Colonic mucosa (tissue), 4 donors: ENCODE data around the gene RDH5. TPM values are rescaled to one million over a fixed set of nuclear protein-coding genes. Genes with fewer than 3 reads are reported as not detected.

Source experiments
- DNase-seq: peaks from one replicate; pipeline ENCODE4 v3.0.0-alpha.2; 2020
- H3K27ac ChIP-seq: fragments of 200-600 bp; one replicate; pipeline ENCODE4 v1.8.0; 2021
- H3K27me3 ChIP-seq: fragments of 200-600 bp; one replicate; pipeline ENCODE4 v1.8.0; 2021
- H3K36me3 ChIP-seq: fragments of 200-600 bp; one replicate; pipeline ENCODE4 v1.8.0; 2021
- H3K4me1 ChIP-seq: fragments of 200-600 bp; one replicate; pipeline ENCODE4 v1.8.0; 2021; ENCODE audit warnings: mild to moderate bottlenecking
- H3K4me3 ChIP-seq: fragments of 200-600 bp; one replicate; pipeline ENCODE4 v1.8.0; 2021
- H3K9ac ChIP-seq, 2 donors: one replicate each; pipeline ENCODE4 v1.7.0; 2013; ENCODE audit warnings: control low read depth in 2 of 2, low read depth in 2 of 2, low read length in 2 of 2
- H3K9me3 ChIP-seq: fragments of 200-600 bp; one replicate; pipeline ENCODE4 v1.8.0; 2021
- CTCF ChIP-seq: fragments of 200-600 bp; IDR thresholded peaks from one replicate; pipeline ENCODE4 v1.8.0; 2022; ENCODE audit warnings: antibody characterized with exemption, mild to moderate bottlenecking
- intact Hi-C: fragments of 100-400 bp; cut with DNase I; formaldehyde crosslinking; loops from one replicate; pipeline ENCODE4 v1.14.1; 2022
- total RNA-seq, 2 donors: library from RNA; stranded (reverse); fragmentation: NEBNext Ultra II Directional in 1 of 2; extraction: Animal tissue kit (Norgen Biotek cat#: 25700) in 1 of 2; gene quantifications; one replicate each; pipeline ENCODE4 v1.2.1, GENCODE V29; 2021
- donor health status: healthy.
- donor health status: DM: no; HTN: no; CAD: no.
- donor health status: DM: no; HTN: no; CAD: no.

Gene RDH5
- total RNA-seq, 2 donors from 2014 or later = 22.6 to 29.6 TPM

DNA sequence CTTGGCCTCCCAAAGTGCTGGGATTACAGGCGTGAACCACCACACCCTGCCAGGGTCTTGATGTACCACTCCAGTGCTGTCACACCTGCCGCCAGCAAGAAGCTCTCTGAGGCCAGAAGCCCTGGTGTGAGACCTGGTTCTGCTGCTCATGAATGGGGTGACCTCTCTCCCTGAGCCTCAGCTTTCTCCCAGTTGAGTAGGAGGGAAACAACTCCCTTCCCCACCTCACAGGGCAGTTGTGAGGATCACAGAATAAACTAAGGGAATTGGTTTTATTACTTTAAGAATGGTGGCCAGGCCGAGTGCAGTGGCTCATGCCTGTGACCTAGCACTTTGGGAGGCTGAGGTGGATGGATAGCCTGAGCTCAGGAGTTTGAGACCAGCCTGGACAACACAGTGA, 14.4 kb downstream of the RDH5 start:
- Histone ChIP-seq H3K9me3 (no peaks in the 10 kb centered on the region), H3K27me3 (no peaks in the 10 kb centered on the region), H3K4me3 (no peak overlapping the region), H3K4me1 (peaks cover 9% of the 10 kb centered on the region), H3K27ac (no peak overlapping the region), H3K36me3 (no peaks in the 10 kb centered on the region), H3K9ac (no peak overlapping the region)
- DNase-seq = no peak
- TF ChIP-seq CTCF = no peak
- intact Hi-C loops = no loop called here

DNA sequence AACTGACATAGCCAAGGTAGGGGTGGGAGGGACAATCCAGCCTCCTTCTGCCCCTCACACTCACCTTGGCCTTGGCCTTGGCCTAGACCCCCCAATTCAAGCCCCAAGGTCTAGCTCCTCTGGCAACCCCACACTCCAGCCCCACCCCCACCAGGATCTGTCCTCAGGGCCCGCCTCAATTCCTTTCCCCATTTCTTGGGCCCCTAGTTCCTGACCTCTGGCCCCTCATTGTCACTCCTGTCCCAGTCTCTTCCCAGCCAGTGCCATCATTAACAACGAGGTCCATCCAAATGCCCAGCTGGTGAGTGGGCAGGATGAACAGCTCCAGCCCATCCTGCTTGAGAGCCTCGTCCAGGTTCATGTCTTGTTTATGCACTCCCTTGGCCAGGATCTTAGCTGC, 15.9 kb downstream of the RDH5 start:
- H3K36me3 ChIP-seq = no peaks in the 10 kb centered on the region
- H3K27ac ChIP-seq = no peak overlapping the region
- H3K27me3 ChIP-seq = no peaks in the 10 kb centered on the region
- no peak for DNase-seq
- no peaks in the 10 kb centered on the region for H3K9me3 ChIP-seq
- H3K4me1 ChIP-seq = peaks cover 9% of the 10 kb centered on the region
- intact Hi-C loops = loop anchor here (5.0 kb wide), 1 partner anchor 201 kb away; no protein-coding TSS in a partner anchor
- no peak overlapping the region for H3K4me3 ChIP-seq
- no peak overlapping the region for H3K9ac ChIP-seq
- no peak for TF ChIP-seq CTCF

DNA sequence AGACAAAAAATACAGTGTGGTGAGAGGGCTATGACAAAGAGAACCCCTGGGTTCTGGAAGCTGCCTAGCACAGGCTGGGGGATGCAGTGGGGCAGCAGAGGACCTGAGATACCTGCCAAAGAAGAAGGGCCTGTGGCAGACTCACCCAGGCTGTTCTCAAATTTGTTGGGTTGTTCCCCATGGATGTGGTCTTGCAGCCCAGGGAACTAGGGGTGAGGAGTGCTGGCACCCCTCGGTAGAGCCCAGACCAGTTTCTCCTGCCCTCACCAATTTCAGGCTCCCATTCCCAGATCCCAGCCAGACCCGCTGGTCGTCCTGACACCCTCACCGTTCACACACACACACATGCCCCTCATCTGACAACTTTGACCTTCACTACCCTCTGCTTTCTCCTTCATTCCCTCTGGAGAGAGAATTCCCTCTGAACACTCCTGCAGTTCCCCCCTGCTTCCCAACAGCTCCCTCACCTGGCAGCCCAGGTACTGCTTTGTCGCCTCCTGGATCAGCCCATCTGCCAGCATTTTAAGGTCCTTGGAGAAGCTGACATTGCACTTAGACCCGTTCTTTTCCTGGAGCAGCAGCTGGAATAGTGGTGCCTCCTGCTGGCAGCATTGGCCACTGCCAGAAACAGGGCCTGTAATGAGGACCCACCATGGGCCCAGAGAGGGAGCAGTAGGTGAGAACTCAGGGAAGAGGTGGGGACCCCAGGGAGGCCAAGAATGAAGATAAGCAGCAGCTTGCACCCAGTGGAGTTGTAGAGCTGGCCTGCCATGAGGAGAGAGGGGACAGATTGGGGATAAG, 16.8 kb downstream of the RDH5 start:
- H3K4me3 ChIP-seq = no peak overlapping the region
- H3K36me3 ChIP-seq = no peaks in the 10 kb centered on the region
- H3K27me3 ChIP-seq = no peaks in the 10 kb centered on the region
- intact Hi-C loops = loop anchor here (5.0 kb wide), 1 partner anchor 200 kb away; no protein-coding TSS in a partner anchor
- no peak overlapping the region for H3K27ac ChIP-seq
- no peak overlapping the region for H3K9ac ChIP-seq
- H3K9me3 ChIP-seq = no peaks in the 10 kb centered on the region
- TF ChIP-seq CTCF = peak; percentile 91
- DNase-seq = peak; percentile 88
- peaks cover 9% of the 10 kb centered on the region for H3K4me1 ChIP-seq

DNA sequence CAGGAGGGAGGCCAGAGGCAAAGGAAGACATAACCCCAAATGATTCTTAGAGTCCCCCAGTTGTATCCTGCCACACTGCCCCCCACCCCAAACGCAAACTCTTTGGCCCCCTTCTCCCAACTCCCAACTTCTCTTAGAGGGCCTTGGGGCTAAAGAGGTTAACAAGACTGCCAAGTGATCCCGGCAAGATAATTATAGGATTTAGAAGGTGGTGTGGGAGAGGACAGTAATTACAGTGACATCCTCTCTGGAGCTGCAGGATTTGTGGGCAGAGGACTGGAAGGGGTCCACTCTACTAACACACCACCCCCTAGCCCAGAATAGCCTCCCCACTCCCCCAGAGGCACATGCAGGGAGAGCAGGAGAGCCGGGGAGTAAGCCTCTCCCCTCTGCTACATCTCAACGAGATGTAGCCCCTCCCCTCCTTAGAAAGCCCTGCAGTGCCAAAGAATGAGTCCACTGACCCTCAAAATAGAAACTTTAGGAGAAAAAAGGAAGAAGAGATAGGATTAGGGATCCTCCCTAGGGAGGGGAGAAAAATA, 17.5 kb downstream of the RDH5 start:
- H3K9me3 ChIP-seq = no peaks in the 10 kb centered on the region
- TF ChIP-seq CTCF = no peak
- no peak overlapping the region for H3K4me3 ChIP-seq
- DNase-seq = no peak
- peaks cover 9% of the 10 kb centered on the region for H3K4me1 ChIP-seq
- H3K36me3 ChIP-seq = no peaks in the 10 kb centered on the region
- H3K9ac ChIP-seq = peak overlapping the region in 1 of 2 donors; percentile 36
- peak overlapping the region; percentile 58 for H3K27ac ChIP-seq
- intact Hi-C loops = loop anchor here (5.0 kb wide), 1 partner anchor 200 kb away; no protein-coding TSS in a partner anchor
- no peaks in the 10 kb centered on the region for H3K27me3 ChIP-seq

- peak; percentile 93 for DNase-seq
- no peaks in the 10 kb centered on the region for H3K27me3 ChIP-seq
- H3K4me1 ChIP-seq = peaks cover 9% of the 10 kb centered on the region
- no peaks in the 10 kb centered on the region for H3K9me3 ChIP-seq
- intact Hi-C loops = loop anchor here (5.0 kb wide), 1 partner anchor 199 kb away; no protein-coding TSS in a partner anchor
- peak overlapping the region; percentile 58 for H3K27ac ChIP-seq
- peak; percentile 89 for TF ChIP-seq CTCF
- no peaks in the 10 kb centered on the region for H3K36me3 ChIP-seq
- H3K9ac ChIP-seq = peak overlapping the region in 1 of 2 donors; percentile 76
- peak overlapping the region; percentile 37 for H3K4me3 ChIP-seq
Observed at GRCh38 chr12:55738123-55739024, 18.2 kb downstream of the RDH5 start.
